Neural progenitor cell (in vitro differentiated cells): ENCODE results near the gene MGME1. TPM values are rescaled to one million over a fixed set of nuclear protein-coding genes. Genes with fewer than 3 reads are reported as not detected.

Experiments used
- DNase-seq: peaks from one replicate; pipeline ENCODE4 v3.0.0-alpha.2; 2016; ENCODE audit warnings: low spot score
- H2AFZ ChIP-seq: fragments of 200-600 bp; sonication (generic); replicated peaks from 2 replicates; pipeline ENCODE4 v1.6.1; 2016; ENCODE audit warnings: antibody characterized with exemption
- H3F3A ChIP-seq: fragments of 200-600 bp; sonication (generic); 2 replicates; pipeline ENCODE4 v1.6.1; 2016; ENCODE audit warnings: antibody characterized with exemption, low read depth
- H3K27ac ChIP-seq: fragments of 200-600 bp; sonication (generic); 2 replicates; pipeline ENCODE4 v1.5.1; 2016; ENCODE audit warnings: mild to moderate bottlenecking
- H3K27me3 ChIP-seq: fragments of 200-600 bp; sonication (generic); 2 replicates; pipeline ENCODE4 v1.6.1; 2016; ENCODE audit warnings: mild to moderate bottlenecking, moderate library complexity
- H3K36me3 ChIP-seq: fragments of 200-600 bp; sonication (generic); 2 replicates; pipeline ENCODE4 v1.5.1; 2016
- H3K4me1 ChIP-seq: fragments of 200-600 bp; sonication (generic); 2 replicates; pipeline ENCODE4 v1.6.1; 2016; ENCODE audit warnings: mixed run types
- H3K4me2 ChIP-seq: fragments of 200-600 bp; sonication (generic); 2 replicates; pipeline ENCODE4 v1.6.1; 2016
- H3K4me3 ChIP-seq: fragments of 200-600 bp; sonication (generic); 2 replicates; pipeline ENCODE4 v1.5.1; 2016
- H3K79me2 ChIP-seq: fragments of 200-600 bp; sonication (generic); 2 replicates; pipeline ENCODE4 v1.6.1; 2016; ENCODE audit warnings: low read depth
- H3K9ac ChIP-seq: fragments of 200-600 bp; sonication (generic); 2 replicates; pipeline ENCODE4 v1.6.1; 2016
- H3K9me3 ChIP-seq: fragments of 200-600 bp; sonication (generic); 2 replicates; pipeline ENCODE4 v1.5.1; 2016; ENCODE audit warnings: low read depth
- H4K20me1 ChIP-seq: fragments of 200-600 bp; sonication (generic); 2 replicates; pipeline ENCODE4 v1.6.1; 2016; ENCODE audit warnings: low read depth
- H3K27ac Mint-ChIP-seq: 3 replicates; pipeline ENCODE4 v1.8.0; 2021; ENCODE audit warnings: mixed read lengths
- H3K27me3 Mint-ChIP-seq: 2 replicates; pipeline ENCODE4 v1.8.0; 2022; ENCODE audit warnings: low read depth, mild to moderate bottlenecking, inconsistent platforms, moderate library complexity, mixed read lengths; ENCODE audit not compliant: insufficient read depth
- H3K36me3 Mint-ChIP-seq: 3 replicates; pipeline ENCODE4 v1.8.0; 2021; ENCODE audit warnings: mixed read lengths
- H3K4me1 Mint-ChIP-seq: 3 replicates; pipeline ENCODE4 v1.8.0; 2021; ENCODE audit warnings: mixed read lengths
- H3K4me3 Mint-ChIP-seq: 3 replicates; pipeline ENCODE4 v1.8.0; 2021; ENCODE audit warnings: mild to moderate bottlenecking, moderate library complexity, mixed read lengths
- H3K9me3 Mint-ChIP-seq: 3 replicates; pipeline ENCODE4 v1.8.0; 2020; ENCODE audit warnings: mixed read lengths
- CTCF ChIP-seq: fragments of 200-600 bp; sonication (generic); IDR thresholded peaks from 2 replicates; pipeline ENCODE4 v1.5.1; 2017; ENCODE audit warnings: antibody characterized with exemption, mild to moderate bottlenecking
- EZH2 ChIP-seq: fragments of 200-600 bp; sonication (generic); IDR thresholded peaks from 2 replicates; pipeline ENCODE4 v1.6.1; 2017; ENCODE audit warnings: antibody characterized with exemption, mild to moderate bottlenecking, moderate library complexity
- EZH2phosphoT487 ChIP-seq: fragments of 200-600 bp; sonication (generic); IDR thresholded peaks from 2 replicates; pipeline ENCODE4 v1.6.1; 2017; ENCODE audit warnings: antibody characterized with exemption
- total RNA-seq: library from RNA; depleted of rRNA; stranded (reverse); fragments of >200 nt; gene quantifications from 2 replicates; pipeline ENCODE4 v1.2.3, GENCODE V29; 2015; ENCODE audit warnings: low replicate concordance

MGME1 gene
- total RNA-seq, 1 donor from 2014 or later, result 87.2 TPM

- H3K4me1 Mint-ChIP-seq, result peaks cover 41% of the 10 kb centered on the region
- peaks cover 37% of the 10 kb centered on the region for H3K4me1 ChIP-seq
These were observed 29.8 kb upstream of the MGME1 start for GRCh38 chr20:17938871-17939619.

GRCh38 chr20:17939622-17940223 is 29.1 kb upstream of the MGME1 start:
- no peak for TF ChIP-seq CTCF
- TF ChIP-seq EZH2, result no peak
- TF ChIP-seq EZH2phosphoT487, result no peak
- peaks cover 5% of the 10 kb centered on the region for H3K36me3 ChIP-seq
- Mint-ChIP-seq H3K27ac (peak overlapping the region; percentile 72), H3K4me1 (peaks cover 34% of the 10 kb centered on the region), H3K27me3 (peaks cover 9% of the 10 kb centered on the region), H3K4me3 (no peak overlapping the region), H3K9me3 (no peaks in the 10 kb centered on the region), H3K36me3 (peaks cover 10% of the 10 kb centered on the region)
- peaks cover 30% of the 10 kb centered on the region for H3K4me1 ChIP-seq
- H3K27me3 ChIP-seq, result peaks cover 17% of the 10 kb centered on the region
- no peak overlapping the region for H3K4me2 ChIP-seq
- H3K4me3 ChIP-seq, result no peak overlapping the region
- H4K20me1 ChIP-seq, result peaks cover 74% of the 10 kb centered on the region
- peaks cover 72% of the 10 kb centered on the region for H3F3A ChIP-seq
- H3K27ac ChIP-seq, result no peak overlapping the region
- no peak overlapping the region for H3K9ac ChIP-seq
- H2AFZ ChIP-seq, result no peak overlapping the region
- no peaks in the 10 kb centered on the region for H3K79me2 ChIP-seq
- no peak for DNase-seq
- H3K9me3 ChIP-seq, result no peaks in the 10 kb centered on the region

More at GRCh38 chr20:17938871-17939619, 29.8 kb upstream of the MGME1 start:
- Mint-ChIP-seq H3K36me3 (peaks cover 9% of the 10 kb centered on the region), H3K9me3 (no peaks in the 10 kb centered on the region), H3K4me3 (no peak overlapping the region), H3K27me3 (peaks cover 9% of the 10 kb centered on the region), H3K27ac (peak overlapping the region; percentile 53)
- H3K4me2 ChIP-seq, result peak overlapping the region; percentile 39
- peaks cover 17% of the 10 kb centered on the region for H3K27me3 ChIP-seq
- H3F3A ChIP-seq, result peaks cover 75% of the 10 kb centered on the region
- no peak overlapping the region for H3K4me3 ChIP-seq
- no peaks in the 10 kb centered on the region for H3K9me3 ChIP-seq
- no peak overlapping the region for H3K27ac ChIP-seq
- peaks cover 80% of the 10 kb centered on the region for H4K20me1 ChIP-seq
- peaks cover 5% of the 10 kb centered on the region for H3K36me3 ChIP-seq
- no peak overlapping the region for H2AFZ ChIP-seq
- TF ChIP-seq EZH2 (no peak), EZH2phosphoT487 (no peak), CTCF (peak; percentile 90)
- peak; percentile 92 for DNase-seq
- H3K9ac ChIP-seq, result no peak overlapping the region
- H3K79me2 ChIP-seq, result no peaks in the 10 kb centered on the region

GRCh38 chr20:17940224-17940971 is 28.4 kb upstream of the MGME1 start:
- Histone ChIP-seq H3K4me1 (peaks cover 25% of the 10 kb centered on the region), H3K4me2 (no peak overlapping the region), H3F3A (peaks cover 72% of the 10 kb centered on the region), H3K36me3 (peaks cover 5% of the 10 kb centered on the region), H3K4me3 (no peak overlapping the region), H3K27ac (no peak overlapping the region), H3K9ac (no peak overlapping the region), H4K20me1 (peaks cover 70% of the 10 kb centered on the region), H3K9me3 (no peaks in the 10 kb centered on the region), H2AFZ (no peak overlapping the region), H3K79me2 (no peaks in the 10 kb centered on the region), H3K27me3 (peaks cover 17% of the 10 kb centered on the region)
- Mint-ChIP-seq H3K4me1 (peaks cover 29% of the 10 kb centered on the region), H3K27ac (peak overlapping the region; percentile 44), H3K9me3 (no peaks in the 10 kb centered on the region), H3K4me3 (no peak overlapping the region), H3K36me3 (peaks cover 14% of the 10 kb centered on the region), H3K27me3 (peaks cover 5% of the 10 kb centered on the region)
- TF ChIP-seq EZH2, result no peak
- no peak for TF ChIP-seq EZH2phosphoT487
- TF ChIP-seq CTCF, result no peak
- peak; percentile 14 for DNase-seq
